Activated CD4-positive, alpha-beta T cell treated with anti-CD3 and anti-CD28 coated beads, Interleukin-2, amount 50 U/mL, for 16 hours (primary cell): Measurements from ENCODE around the gene MRFAP1L1.
"Not testable (repeated sequence)": the region's sequence is repeated elsewhere in the genome, so short reads cannot be mapped to it uniquely, and the experiment has no call there.

Source experiments
- DNase-seq: peaks from one replicate; pipeline ENCODE4 v3.0.0-alpha.2; 2020

The MRFAP1L1 gene

GRCh38 chr4:6686104-6686787, 23.4 kb downstream of the MRFAP1L1 start:
- no peak for DNase-seq

DNA sequence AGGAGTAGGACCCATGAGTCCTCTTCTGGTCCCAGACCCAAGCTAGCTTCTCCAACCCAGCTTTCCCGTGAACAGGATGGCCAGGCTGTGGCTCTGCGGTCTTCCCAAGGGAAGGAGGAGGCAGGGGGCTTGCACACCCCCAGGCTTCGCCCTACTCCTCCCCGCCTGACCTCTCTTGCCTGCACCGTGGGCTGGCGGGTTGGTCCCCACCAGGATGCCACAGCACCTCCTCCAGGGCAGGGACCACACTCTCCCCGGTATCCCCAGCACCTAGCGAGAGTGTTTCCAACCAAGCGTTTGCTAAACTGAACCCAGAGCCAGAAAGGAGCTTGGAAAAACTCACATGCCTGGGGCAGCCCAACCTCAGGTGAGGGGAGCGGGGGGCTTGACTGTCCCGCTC, 25.0 kb downstream of the MRFAP1L1 start:
- no peak for DNase-seq

DNA sequence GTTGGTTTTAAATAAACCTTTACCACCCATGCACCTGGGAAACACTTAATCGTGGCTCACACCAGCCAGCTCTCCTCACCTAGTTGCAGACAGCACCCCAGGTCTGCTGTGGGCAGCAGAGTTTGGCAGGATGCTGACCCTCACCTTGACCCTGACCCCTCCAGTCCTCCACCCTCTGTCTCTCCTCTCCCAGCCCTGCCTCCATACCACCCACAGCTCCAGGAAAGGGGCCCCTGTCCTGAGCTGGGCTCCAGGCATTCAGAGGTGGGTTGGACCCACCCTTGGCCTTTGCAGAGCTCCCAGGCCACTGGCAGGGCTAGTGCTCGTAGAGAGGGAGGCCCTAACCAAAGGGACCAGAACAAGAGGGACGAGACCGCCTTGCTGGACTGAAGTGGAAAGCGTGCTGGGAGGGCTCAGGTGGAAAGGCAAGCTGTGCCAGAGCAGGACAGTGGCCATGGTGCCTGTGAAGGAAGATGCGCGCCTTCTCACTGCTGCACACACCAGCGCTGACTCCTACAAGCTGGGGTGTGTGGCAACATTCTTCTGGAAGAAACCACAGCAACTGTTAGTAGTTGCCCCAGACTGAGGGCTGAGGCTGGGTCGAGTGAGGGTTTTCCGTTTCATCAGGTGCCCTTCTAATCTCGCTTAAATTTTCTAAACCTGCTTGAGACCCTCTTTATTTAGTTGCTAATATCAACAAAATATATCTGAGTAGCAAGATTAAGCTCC, 26.6 kb downstream of the MRFAP1L1 start:
- DNase-seq, result no peak

DNA sequence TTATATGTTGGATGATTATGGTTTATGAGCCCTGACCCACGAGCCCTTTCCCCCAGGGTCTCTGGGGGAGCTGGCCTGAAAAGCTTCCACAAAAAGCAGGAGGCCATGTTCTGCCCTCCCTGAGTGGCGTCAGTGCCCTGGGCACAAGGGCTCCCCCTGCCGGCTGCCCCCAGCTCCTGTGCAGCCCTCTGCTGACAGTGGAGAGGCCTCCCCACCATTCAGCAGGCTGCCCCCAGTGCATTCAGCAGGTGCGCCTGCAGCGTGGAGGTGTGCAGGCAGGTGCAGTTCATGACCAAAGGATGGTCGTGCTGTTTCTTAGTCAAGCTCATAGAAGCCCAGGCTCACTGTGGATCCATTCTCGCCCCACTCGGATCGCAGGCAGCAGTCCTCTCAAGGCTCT, 28.5 kb downstream of the MRFAP1L1 start:
- DNase-seq, result no peak

DNA sequence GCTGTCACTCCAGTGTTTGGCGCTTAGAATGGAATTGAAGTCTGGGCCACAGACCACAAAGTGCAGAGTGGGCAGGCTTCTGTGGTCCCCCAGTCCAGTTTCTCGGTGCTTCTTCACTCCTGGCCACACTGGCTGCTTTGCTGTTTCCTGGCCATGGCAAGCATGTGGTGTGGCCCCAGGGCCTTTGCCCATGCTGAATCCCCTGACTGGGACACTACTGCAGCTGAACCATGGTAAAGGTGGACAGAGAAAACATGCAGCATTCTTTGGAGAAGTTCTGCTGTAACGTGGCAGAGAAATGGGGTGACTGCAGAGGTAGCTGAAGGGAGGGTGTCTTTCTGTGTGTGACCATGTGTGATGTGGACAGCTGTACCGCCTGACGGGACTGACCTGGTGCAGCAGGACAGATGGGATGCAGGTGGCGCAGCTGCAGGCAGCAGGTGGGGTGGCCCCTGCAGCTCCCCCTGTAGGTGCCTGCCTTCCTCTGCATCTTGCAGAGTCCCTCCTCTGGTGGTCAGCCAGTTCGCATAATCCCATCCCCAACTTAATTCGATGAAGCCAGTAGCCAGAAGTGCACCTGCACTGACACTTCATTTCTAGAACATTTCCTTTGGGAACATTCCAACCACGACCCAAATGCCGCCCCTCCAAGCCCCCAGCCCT, 29.2 kb downstream of the MRFAP1L1 start:
- no peak for DNase-seq

DNA sequence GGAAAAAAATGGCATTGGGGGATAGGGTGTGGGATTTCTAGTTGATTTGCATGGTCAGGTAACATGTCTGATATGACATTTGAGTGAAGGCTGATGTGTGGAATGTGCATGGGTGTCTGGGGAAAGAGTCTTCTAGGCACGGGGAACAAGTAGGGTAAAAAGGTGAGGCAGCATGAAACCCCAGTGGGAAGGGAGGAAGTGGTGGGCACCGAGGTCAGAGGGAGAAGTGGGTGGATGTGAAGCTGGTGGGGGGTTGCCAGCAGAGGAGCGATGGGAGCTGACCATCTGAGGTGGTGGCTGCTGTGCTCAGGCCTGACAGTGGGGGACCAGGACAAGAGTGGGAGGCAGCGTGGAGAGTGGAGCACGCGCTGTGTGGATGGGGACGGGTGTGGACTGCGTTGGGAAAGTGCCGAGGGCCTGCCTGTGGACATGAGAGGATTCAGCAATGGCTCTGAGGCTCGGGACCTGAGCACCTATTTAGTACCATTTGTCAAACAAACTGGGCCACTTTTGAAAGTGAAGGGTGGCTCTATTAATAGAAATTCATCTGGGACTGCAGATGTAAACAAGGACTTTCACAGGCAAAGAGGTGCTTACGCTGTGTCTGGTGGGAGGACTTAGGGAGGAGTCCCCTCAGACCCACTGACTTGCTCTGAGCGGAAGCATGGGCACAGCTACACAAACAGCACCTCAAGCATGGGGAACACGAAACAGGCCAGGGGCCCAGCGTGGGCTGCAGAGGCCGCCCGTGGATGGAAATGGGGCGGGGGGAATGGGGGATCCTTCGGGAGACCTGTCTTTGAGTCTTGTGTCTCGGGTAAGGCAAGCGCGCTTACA, 32.7 kb downstream of the MRFAP1L1 start:
- no peak for DNase-seq

DNA sequence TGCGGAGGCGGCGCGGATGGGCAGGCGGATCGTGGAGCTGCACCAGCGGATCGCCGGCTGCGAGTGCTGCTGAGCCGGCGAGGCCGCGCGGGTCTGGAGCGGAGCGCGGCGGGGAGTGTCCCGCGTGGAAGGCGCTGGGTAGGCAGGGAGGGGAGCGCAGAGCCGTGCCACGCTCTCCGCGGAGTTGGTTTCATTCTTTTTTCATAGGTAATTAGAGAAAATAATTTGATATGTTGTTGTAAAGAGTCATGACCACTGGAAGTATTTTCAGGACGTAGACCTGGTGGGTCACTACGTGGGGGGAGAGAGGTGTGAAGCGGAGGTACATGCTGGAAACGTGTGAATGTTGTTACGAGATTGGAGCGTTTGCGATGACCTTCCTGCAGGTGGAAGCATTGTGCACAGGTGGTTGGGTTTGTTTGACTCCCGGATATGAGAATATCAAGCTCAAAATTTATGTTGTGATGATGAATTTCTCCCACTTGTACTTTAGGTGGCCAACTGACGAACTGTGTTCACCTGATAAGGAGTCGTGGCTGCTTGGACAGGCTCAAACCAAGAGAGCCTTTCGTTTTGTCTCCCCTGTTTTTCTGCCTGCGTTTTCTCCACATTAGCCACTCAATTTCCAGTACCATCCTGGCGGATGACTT, 35.0 kb downstream of the MRFAP1L1 start:
- peak; percentile 80 for DNase-seq

DNA sequence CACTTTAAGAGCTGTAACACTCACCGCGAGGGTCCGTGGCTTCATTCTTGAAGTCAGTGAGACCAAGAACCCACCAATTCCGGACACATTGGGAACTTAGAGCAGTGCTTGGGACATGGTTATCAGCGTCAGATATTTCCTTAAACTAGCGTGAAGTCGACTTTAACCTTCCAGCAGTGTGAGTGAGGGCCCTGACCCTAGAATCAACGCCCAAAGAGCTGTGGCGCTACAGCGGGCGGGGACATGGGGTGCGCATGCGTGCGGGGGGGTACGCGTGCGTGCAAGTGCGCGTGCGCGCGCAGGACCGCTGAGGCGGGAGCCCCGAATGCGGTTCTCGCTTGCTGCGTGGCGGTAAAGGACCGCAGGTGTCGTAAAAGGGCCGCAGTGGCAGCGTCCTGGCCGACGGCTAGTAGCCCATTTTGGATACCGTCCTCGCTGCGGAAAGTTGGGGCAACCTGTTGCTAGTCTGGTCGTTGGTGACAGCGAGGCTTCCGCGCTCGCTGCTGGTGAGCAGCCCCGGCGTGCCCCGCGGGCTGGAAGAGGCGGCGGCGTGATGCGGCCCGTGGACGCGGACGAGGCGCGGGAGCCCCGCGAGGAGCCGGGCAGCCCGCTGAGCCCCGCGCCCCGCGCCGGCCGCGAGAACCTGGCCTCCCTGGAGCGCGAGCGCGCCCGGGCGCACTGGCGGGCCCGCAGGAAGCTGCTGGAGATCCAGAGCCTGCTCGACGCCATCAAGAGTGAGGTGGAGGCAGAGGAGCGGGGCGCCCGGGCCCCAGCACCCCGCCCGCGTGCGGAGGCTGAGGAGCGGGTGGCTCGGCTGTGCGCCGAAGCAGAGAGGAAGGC, 35.8 kb downstream of the MRFAP1L1 start:
- DNase-seq, result peak; percentile 96

DNA sequence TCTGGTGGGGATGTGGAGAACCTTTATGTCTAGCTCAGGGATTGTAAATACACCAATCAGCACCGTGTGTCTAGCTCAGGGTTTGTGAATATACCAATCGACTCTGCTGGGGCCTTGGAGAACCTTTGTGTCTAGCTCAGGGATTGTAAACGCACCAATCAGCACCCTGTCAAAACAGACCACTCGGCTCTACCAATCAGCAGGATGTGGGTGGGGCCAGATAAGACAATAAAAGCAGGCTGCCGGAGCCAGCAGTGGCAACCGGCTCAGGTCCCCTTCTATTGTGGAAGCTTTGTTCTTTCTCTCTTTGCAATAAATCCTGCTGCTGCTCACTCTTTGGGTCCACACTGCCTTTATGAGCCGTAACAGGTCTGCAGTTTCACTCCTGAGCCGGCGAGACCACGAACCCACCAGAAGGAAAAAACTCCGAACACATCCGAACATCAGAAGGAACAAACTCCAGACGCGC, 36.4 kb downstream of the MRFAP1L1 start:
- DNase-seq, result peak; percentile 65

DNA sequence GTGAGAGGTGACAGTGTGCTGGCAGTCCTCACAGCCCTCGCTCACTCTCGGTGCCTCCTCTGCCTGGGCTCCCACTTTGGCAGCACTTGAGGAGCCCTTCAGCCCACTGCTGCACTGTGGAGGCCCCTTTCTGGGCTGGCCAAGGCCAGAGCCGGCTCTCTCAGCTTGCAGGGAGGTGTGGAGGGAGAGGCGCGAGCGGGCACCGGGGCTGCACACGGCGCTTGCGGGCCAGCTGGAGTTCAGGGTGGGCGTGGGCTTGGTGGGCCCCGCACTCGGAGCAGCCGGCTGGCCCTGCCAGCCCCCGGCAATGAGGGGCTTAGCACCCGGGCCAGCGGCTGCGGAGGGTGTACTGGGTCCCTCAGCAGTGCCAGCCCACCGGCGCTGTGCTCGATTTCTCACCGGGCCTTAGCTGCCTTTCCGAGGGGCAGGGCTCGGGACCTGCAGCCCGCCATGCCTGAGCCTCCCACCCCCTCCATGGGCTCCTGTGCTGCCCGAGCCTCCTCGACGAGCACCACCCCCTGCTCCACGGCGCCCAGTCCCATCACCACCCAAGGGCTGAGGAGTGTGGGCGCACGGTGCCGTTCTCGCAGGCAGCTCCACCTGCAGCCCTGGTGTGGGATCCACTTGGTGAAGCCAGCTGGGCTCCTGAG, 37.0 kb downstream of the MRFAP1L1 start:
- not testable (repeated sequence) for DNase-seq

- no peak for DNase-seq
These were observed 37.5 kb downstream of the MRFAP1L1 start for GRCh38 chr4:6672131-6672530.

DNA sequence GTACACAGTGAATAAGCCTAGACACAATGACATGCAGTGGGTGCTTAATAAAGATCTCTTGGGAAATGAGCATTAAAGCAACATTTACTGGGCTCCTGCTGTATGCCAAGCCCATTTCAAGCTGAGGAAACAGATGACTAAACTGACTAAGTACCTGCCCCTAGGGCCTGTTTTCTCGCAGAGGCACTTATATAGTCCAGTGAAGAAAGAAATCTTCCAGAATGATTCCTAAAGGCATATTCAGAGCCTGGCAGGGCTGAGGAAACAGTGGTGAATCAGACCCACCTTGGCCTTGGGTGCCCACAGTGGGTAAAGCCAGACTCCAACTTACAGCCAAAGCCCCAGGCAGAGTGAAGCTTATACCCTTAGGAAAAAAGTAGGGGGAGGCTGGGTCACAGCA, 38.0 kb downstream of the MRFAP1L1 start:
- DNase-seq, result no peak

DNA sequence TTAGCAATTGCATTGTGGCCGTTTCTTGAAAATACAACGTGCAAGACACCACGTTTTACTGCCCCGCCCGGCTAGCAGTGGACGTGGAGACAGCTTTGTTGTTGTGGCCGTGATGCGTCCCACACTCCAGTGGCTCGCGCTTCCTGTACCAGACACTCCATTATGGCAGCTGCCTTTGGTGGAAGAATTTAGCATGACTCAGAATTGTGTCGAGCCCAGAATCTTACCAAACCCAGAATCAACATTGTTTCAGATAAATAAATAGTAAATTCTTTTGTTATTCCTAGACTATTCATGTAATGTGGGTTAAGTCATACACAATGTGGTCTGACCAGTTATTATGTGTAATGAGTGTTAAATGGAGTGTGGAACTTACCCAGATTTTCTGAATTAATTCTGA, 41.3 kb downstream of the MRFAP1L1 start:
- DNase-seq, result no peak

DNA sequence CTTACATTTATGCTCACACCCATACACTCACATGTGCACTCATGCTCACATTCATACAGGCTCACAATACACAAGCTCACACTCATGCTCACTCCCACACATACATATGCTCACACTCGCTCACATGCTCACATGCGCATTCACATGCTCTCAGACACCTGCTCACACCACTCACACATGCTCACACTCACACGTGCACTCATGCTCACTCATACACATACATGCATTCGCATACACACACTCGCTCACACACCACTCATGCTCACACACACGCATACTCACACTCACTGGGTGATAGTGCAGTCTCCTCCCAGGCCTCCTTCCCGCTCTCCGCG, 44.4 kb downstream of the MRFAP1L1 start:
- no peak for DNase-seq

DNA sequence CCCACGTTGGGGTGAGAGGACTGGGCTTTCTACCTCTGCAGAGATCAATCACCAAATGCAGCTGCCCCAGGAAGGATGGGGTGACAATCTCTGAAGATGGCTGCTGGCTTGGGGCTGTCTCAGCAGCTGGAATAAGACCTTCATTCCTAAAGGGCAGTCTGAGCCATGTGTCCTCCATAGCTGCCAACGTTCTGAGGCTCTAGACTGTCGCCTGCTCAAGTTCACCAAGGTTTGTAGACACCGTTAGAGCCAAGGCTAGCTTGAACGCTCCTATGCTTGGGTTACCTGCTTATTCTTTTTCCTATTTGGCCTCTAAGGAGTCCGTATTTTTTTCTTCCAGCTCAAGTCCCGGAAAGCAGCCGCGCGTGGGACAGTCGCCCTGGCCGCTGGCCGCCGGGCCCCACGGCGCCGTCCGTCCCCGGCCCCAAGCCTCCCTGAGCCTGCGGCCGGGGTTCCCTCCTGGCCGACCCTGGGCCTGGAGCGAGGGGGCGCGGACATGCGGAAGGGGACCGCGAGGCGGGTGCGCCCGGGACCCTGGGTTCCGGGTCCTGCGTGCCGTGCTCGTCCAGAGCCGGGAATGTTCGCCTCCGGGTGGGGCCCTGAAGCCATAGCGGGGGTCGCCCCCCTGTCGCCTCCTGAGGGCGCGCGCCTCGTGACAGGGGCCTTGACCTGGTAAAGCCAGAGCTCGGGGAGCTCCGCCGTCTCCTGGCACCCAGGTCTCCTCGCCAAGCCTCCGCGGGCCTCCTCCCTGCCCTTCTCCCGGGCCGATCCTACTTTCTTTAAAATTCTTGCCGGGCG, 45.9 kb downstream of the MRFAP1L1 start:
- DNase-seq, result no peak

GRCh38 chr4:6662591-6662990, 47.1 kb downstream of the MRFAP1L1 start:
- DNase-seq, result no peak

DNA sequence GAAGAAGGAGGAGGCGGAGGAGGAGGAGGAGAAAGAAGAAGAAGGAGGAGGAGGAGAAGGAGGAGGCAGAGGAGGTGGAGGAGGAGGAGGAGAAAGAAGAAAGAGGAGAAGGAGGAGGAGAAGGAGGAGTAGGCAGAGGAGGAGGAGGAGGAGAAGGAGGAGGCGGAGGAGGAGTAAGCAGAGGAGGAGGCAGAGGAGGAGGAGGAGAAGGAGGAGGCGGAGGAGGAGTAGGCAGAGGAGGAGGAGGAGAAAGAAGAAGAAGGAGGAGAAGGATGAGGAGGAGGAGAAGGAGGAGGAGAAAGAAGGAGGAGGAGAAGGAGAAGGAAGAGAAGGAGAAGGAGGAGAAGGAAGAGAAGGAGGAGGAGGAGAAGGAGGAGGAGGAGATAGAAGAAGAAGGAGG, 49.2 kb downstream of the MRFAP1L1 start:
- no peak for DNase-seq

- no peak for DNase-seq
These were observed 49.8 kb downstream of the MRFAP1L1 start for GRCh38 chr4:6659897-6660296.

DNA sequence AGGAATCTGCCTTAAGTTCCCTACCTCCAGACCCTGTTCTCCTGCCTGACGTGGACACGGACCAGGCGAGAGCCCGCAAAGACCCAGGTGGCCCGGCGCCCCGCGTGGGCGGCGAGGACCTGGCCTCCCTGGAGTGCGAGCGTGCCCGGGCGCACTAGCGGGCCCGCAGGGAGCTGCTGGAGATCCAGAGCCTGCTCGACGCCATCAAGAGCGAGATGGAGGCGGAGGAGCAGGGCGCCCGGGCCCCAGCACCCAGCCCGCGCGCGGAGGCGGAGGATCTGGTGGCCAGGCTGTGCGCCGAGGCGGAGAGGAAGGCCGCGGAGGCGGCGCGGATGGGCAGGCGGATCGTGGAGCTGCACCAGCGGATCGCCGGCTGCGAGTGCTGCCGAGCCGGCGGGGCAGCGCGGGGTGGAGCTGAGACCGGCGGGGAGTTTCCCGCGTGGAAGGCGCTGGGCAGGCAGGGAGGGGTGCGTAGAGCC, 51.0 kb downstream of the MRFAP1L1 start:
- DNase-seq, result peak; percentile 29

DNA sequence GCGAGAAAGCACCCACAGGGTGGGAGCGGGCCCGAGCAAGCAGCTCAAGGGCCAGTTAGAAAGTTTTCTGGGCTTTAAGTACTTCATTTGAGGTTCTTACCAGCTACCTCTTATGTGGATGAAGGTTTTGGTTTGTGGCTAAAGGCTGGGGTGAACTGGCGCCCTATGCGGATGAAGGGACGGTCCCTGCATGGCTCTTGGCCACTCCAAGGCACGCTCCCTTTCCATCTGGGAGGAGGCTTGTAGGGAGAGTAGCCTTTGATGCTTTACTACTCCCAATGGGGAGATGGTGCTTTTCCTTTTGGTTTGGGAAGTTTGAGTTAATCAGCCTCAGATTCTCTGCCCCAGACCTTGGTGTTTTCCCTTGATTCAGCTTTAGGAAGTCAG, 51.5 kb downstream of the MRFAP1L1 start:
- DNase-seq, result no peak
